Psoas muscle (tissue), 8 donors: ENCODE results near the gene SKOR2. TPM values are rescaled to one million over a fixed set of nuclear protein-coding genes. Genes with fewer than 3 reads are reported as not detected.
A peak's percentile ranks its signal among the peaks of the same experiment; 100 is the strongest.

Experiments
- ATAC-seq, 4 donors: fragments of 200-7000 bp; cut with Tn5 transposase; one replicate each; pipeline ENCODE4 v1.9.1; 2020; ENCODE audit warnings: moderate library complexity in 3 of 4, mild to moderate bottlenecking in 2 of 4
- DNase-seq, 2 donors: peaks; one replicate each; pipeline ENCODE4 v3.0.0-alpha.2; 2020
- H3K27ac ChIP-seq: fragments of 200-600 bp; one replicate; pipeline ENCODE4 v1.8.0; 2022
- H3K27me3 ChIP-seq, 3 donors: fragments of 200-600 bp in 1 of 3; one replicate each; pipeline versions ENCODE4 v1.6.1 to v1.8.0; 2013 to 2022; ENCODE audit warnings: low read length in 2 of 3, mild to moderate bottlenecking in 2 of 3, moderate library complexity in 1 of 3; ENCODE audit not compliant: insufficient read depth in 3 of 3
- H3K36me3 ChIP-seq, 2 donors: fragments of 200-600 bp in 1 of 2; one replicate each; pipeline versions ENCODE4 v1.6.1 to v1.8.0; 2013 to 2022; ENCODE audit warnings: low read depth in 1 of 2, mild to moderate bottlenecking in 1 of 2, moderate library complexity in 1 of 2; ENCODE audit not compliant: insufficient read depth in 1 of 2
- H3K4me1 ChIP-seq: fragments of 200-600 bp; one replicate; pipeline ENCODE4 v1.8.0; 2022
- H3K4me3 ChIP-seq: fragments of 200-600 bp; one replicate; pipeline ENCODE4 v1.8.0; 2022; ENCODE audit warnings: mild to moderate bottlenecking
- H3K9me3 ChIP-seq: fragments of 200-600 bp; one replicate; pipeline ENCODE4 v1.8.0; 2022
- WGBS, 3 donors: extraction: QIAGEN DNeasy Blood & Tissue Kit; methylation state at CpG; one replicate each; pipeline versions ENCODE4 v1.1.6 to v1.1.7; 2013; 5-methylcytosine and 5-hydroxymethylcytosine counted together
- intact Hi-C, 2 donors: fragments of 100-400 bp; cut with DNase I; formaldehyde crosslinking; loops; one replicate each; pipeline versions ENCODE4 v1.11.0 to v1.14.2; 2022
- polyA plus RNA-seq, 3 donors: library from polyadenylated mRNA; stranded (reverse); fragments of 200-250 nt; gene quantifications; one replicate each; pipeline ENCODE4 v1.2.3, GENCODE V29; 2013
- total RNA-seq, 4 donors: library from RNA; stranded (reverse); fragmentation: NEBNext Ultra II Directional in 2 of 4; extraction: Animal tissue kit (Norgen Biotek cat#: 25700) in 2 of 4; gene quantifications; one replicate each; pipeline versions ENCODE4 v1.2.1 to v1.2.4, GENCODE V29; 2021 to 2023
- TF ChIP-seq, protein P1 (sequence below): fragments of 200-600 bp; IDR thresholded peaks from one replicate; pipeline ENCODE4 v1.8.0; 2022; ENCODE audit warnings: antibody characterized with exemption
- donor health status: healthy with polysubstance abuse.
- donor health status: DM: no; HTN: no; CAD: no; lungs with moderate emphysema.
- donor health status: Bipolar disorder and iron deficiency.
- donor health status: healthy.
- donor health status: DM: yes; HTN: yes; CAD: no.
- donor health status: DM: no; HTN: no; CAD: no.
- donor health status: DM: no; HTN: no; CAD: no.
- donor health status: DM: yes; HTN: yes; CAD: no.

The SKOR2 gene
- total and polyA plus RNA-seq, 7 donors, result not detected

- Histone ChIP-seq H3K9me3 (no peaks in the 10 kb centered on the region), H3K27ac (no peak overlapping the region), H3K36me3 (no peaks in the 10 kb centered on the region), H3K4me1 (no peaks in the 10 kb centered on the region), H3K27me3 (peaks cover 0 to 60% (median 4%) of the 10 kb centered on the region in 3 donors), H3K4me3 (no peak overlapping the region)
- no peak for ATAC-seq
- DNase-seq, result no peak
- TF ChIP-seq, protein P1, sequence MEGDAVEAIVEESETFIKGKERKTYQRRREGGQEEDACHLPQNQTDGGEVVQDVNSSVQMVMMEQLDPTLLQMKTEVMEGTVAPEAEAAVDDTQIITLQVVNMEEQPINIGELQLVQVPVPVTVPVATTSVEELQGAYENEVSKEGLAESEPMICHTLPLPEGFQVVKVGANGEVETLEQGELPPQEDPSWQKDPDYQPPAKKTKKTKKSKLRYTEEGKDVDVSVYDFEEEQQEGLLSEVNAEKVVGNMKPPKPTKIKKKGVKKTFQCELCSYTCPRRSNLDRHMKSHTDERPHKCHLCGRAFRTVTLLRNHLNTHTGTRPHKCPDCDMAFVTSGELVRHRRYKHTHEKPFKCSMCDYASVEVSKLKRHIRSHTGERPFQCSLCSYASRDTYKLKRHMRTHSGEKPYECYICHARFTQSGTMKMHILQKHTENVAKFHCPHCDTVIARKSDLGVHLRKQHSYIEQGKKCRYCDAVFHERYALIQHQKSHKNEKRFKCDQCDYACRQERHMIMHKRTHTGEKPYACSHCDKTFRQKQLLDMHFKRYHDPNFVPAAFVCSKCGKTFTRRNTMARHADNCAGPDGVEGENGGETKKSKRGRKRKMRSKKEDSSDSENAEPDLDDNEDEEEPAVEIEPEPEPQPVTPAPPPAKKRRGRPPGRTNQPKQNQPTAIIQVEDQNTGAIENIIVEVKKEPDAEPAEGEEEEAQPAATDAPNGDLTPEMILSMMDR, result no peak
- WGBS, 3 donors, result 77 to 83% (median 80%) methylated on average over 4 of the region's 4 CpGs
- intact Hi-C loops, result no loop called here
Observed at GRCh38 chr18:47235096-47235495, 16.4 kb downstream of the SKOR2 start.

GRCh38 chr18:47226660-47227059, 24.8 kb downstream of the SKOR2 start:
- no peak overlapping the region for H3K4me3 ChIP-seq
- H3K36me3 ChIP-seq, result no peaks in the 10 kb centered on the region
- no peak for ATAC-seq
- no peak overlapping the region for H3K27ac ChIP-seq
- DNase-seq, result no peak
- TF ChIP-seq, protein P1, result no peak
- peaks cover 3 to 52% (median 3%) of the 10 kb centered on the region in 3 donors for H3K27me3 ChIP-seq
- H3K4me1 ChIP-seq, result no peaks in the 10 kb centered on the region
- no peaks in the 10 kb centered on the region for H3K9me3 ChIP-seq
- intact Hi-C loops, result no loop called here

DNA sequence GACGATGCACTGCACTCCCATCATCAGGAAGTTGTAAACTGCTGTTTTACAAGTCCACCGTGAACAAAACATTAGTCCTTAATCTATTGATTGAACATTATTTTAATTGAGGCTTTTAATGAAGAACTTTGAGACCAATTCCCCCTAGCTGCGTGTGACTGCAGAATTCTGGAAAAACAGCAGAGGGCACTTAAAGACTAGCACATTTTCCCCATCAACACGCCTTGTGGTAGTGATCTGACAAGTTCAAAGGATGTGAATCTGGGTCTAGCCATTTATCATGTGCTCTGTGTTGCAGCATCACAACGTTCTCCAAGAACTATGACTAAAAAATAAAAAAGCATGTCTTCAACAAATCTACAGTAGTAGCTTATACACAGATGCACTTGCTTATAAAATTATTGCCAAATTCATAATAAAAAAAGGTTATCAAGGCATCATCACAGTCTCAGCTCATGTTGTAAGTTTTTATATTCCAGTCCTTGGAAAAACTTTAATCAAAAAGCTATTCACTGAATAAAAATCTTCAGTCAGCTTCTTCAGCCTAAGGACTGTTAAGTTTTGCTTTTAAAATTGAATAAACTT, 35.8 kb downstream of the SKOR2 start:
- ATAC-seq, result no peak
- H3K27me3 ChIP-seq, result peaks cover 0 to 12% (median 8%) of the 10 kb centered on the region in 3 donors

GRCh38 chr18:47209171-47209570, 42.3 kb downstream of the SKOR2 start:
- Histone ChIP-seq H3K4me1 (no peaks in the 10 kb centered on the region), H3K9me3 (no peaks in the 10 kb centered on the region), H3K27me3 (peaks cover 0 to 9% (median 3%) of the 10 kb centered on the region in 3 donors), H3K27ac (no peak overlapping the region), H3K36me3 (no peaks in the 10 kb centered on the region), H3K4me3 (no peak overlapping the region)
- intact Hi-C loops, result loop anchor here in 1 of 2 donors (5.0 kb wide), 1 partner anchor 107 kb away; no protein-coding TSS in a partner anchor
- DNase-seq, result no peak
- ATAC-seq, result no peak
- WGBS, 3 donors, result 78 to 91% (median 81%) methylated on average over 1 of the region's 1 CpG
- TF ChIP-seq, protein P1, result no peak

More for the DNA sequence above, 35.8 kb downstream of the SKOR2 start:
- no peaks in the 10 kb centered on the region for H3K36me3 ChIP-seq
- intact Hi-C loops, result loop anchor here (2.0 to 10.0 kb wide), 2 partner anchors 529 to 533 kb away; no protein-coding TSS in a partner anchor
- TF ChIP-seq, protein P1, result peak; percentile 48
- 1 to 2% (median 2%) methylated on average over 5 of the region's 5 CpGs for WGBS, 3 donors
- H3K4me1 ChIP-seq, result no peaks in the 10 kb centered on the region
- H3K27ac ChIP-seq, result no peak overlapping the region
- no peak overlapping the region for H3K4me3 ChIP-seq
- no peaks in the 10 kb centered on the region for H3K9me3 ChIP-seq
- no peak for DNase-seq
